ENCODE data around the gene SNRNP48.

The SNRNP48 gene

GRCh38 chr6:7589949-7590917, at the start of gene SNRNP48:
Gene SNRNP48 (plus strand): TSS chr6:7590198. CDS start chr6:7590258, 60 bp downstream.
- peaks cover 5% of the 10 kb centered on the region for H3K36me3 ChIP-seq (replicated peaks)
- no peaks in the 10 kb centered on the region for H3K27me3 ChIP-seq (replicated peaks)
- in situ Hi-C loops (cut with HindIII; ENCODE audit: low pct_ligation_motif_present, low sequenced_read_pairs): loop anchor here (25.0 kb wide), 1 partner anchor 178 kb away; no protein-coding TSS in a partner anchor
- peak; percentile 93 for DNase-seq
- TF ChIP-seq CTCF (IDR thresholded peaks at IDR 0.05; ENCODE audit: low read depth, low read length, missing control alignments): no peak
- H3K27ac ChIP-seq: peak within 1 kb of the TSS; percentile 33
- H3K4me3 ChIP-seq (ENCODE audit: low read depth, low read length): peak within 1 kb of the TSS; percentile 79

- no peak for TF ChIP-seq CTCF (IDR thresholded peaks at IDR 0.05; ENCODE audit: low read depth, low read length, missing control alignments)
- Histone ChIP-seq H3K27ac (peak overlapping the region; percentile 70), H3K4me3 (ENCODE audit: low read depth, low read length) (peak overlapping the region; percentile 81), H3K36me3 (replicated peaks) (no peaks in the 10 kb centered on the region), H3K27me3 (replicated peaks) (no peaks in the 10 kb centered on the region)
- peak; percentile 62 for DNase-seq
- in situ Hi-C loops (cut with HindIII; ENCODE audit: low pct_ligation_motif_present, low sequenced_read_pairs): no loop called here
These were observed 49.4 kb upstream of the SNRNP48 start for GRCh38 chr6:7540595-7540994.

- in situ Hi-C loops (cut with HindIII; ENCODE audit: low pct_ligation_motif_present, low sequenced_read_pairs): no loop called here
- Histone ChIP-seq H3K36me3 (replicated peaks) (no peaks in the 10 kb centered on the region), H3K27ac (peak within 1 kb of the TSS; percentile 70), H3K4me3 (ENCODE audit: low read depth, low read length) (peak within 1 kb of the TSS; percentile 81), H3K27me3 (replicated peaks) (no peaks in the 10 kb centered on the region)
- TF ChIP-seq CTCF (IDR thresholded peaks at IDR 0.05; ENCODE audit: low read depth, low read length, missing control alignments): no peak
- peak; percentile 45 for DNase-seq
These were observed 48.6 kb upstream of the SNRNP48 start, which contains the start of gene DSP for GRCh38 chr6:7541175-7542064. Gene DSP (plus strand): TSS chr6:7541671. CDS start chr6:7541916, 245 bp downstream.

- no peak for TF ChIP-seq CTCF (IDR thresholded peaks at IDR 0.05; ENCODE audit: low read depth, low read length, missing control alignments)
- Histone ChIP-seq H3K4me3 (ENCODE audit: low read depth, low read length) (peak overlapping the region; percentile 81), H3K36me3 (replicated peaks) (no peaks in the 10 kb centered on the region), H3K27ac (peak overlapping the region; percentile 70), H3K27me3 (replicated peaks) (no peaks in the 10 kb centered on the region)
- DNase-seq: peak; percentile 13
- in situ Hi-C loops (cut with HindIII; ENCODE audit: low pct_ligation_motif_present, low sequenced_read_pairs): no loop called here
These were observed 47.7 kb upstream of the SNRNP48 start for GRCh38 chr6:7542065-7542873.

Data from brain microvascular endothelial cell (primary cell).